SK-N-SH treated with all-trans-retinoic acid at 6 μM for 48 hours (cell line): ENCODE data around the gene VASN.

ENCODE experiments used
- ARNTL ChIP-seq: fragments of 450-650 bp; formaldehyde crosslinking; IDR thresholded peaks from 2 replicates; pipeline ENCODE4 v1.5.0; 2020; ENCODE audit warnings: low read depth, mild to moderate bottlenecking, moderate library complexity, borderline replicate concordance
- CREB5 ChIP-seq: fragments of 250-450 bp; sonication (Bioruptor Pico); IDR thresholded peaks from 2 replicates; pipeline ENCODE4 v1.5.1; 2020; ENCODE audit warnings: low read depth, mild to moderate bottlenecking, moderate library complexity
- CSDC2 ChIP-seq: fragments of 250-450 bp; sonication (Bioruptor Pico); IDR thresholded peaks from 2 replicates; pipeline ENCODE4 v1.5.0; 2020; ENCODE audit warnings: mild to moderate bottlenecking, moderate library complexity
- CSRNP3 ChIP-seq: fragments of 250-450 bp; sonication (Bioruptor Pico); IDR thresholded peaks from 2 replicates; pipeline ENCODE4 v1.5.1; 2021; ENCODE audit warnings: mild to moderate bottlenecking, moderate library complexity
- ESRRG ChIP-seq: fragments of 250-450 bp; sonication (Bioruptor Pico); IDR thresholded peaks from 2 replicates; pipeline ENCODE4 v1.6.1; 2021; ENCODE audit warnings: mild to moderate bottlenecking
- PPARA ChIP-seq: fragments of 250-450 bp; sonication (Bioruptor Pico); IDR thresholded peaks from 2 replicates; pipeline ENCODE4 v1.5.0; 2020; ENCODE audit warnings: mild to moderate bottlenecking, borderline replicate concordance
- SNAI2 ChIP-seq: fragments of 250-450 bp; sonication (Bioruptor Pico); IDR thresholded peaks from 2 replicates; pipeline ENCODE4 v1.5.0; 2020; ENCODE audit warnings: mild to moderate bottlenecking, moderate library complexity
- TOX ChIP-seq: fragments of 250-450 bp; sonication (Bioruptor Pico); IDR thresholded peaks from 2 replicates; pipeline ENCODE4 v1.8.0; 2021; ENCODE audit warnings: mild to moderate bottlenecking, moderate library complexity, borderline replicate concordance
- TSHZ2 ChIP-seq: fragments of 250-450 bp; sonication (Bioruptor Pico); IDR thresholded peaks from 2 replicates; pipeline ENCODE4 v1.5.0; 2020; ENCODE audit warnings: mild to moderate bottlenecking, moderate library complexity
- ZNF565 ChIP-seq: fragments of 450-650 bp; formaldehyde crosslinking; conservative IDR thresholded peaks from 2 replicates; pipeline ENCODE4 v1.5.0; 2020; ENCODE audit warnings: low read depth, mild to moderate bottlenecking, moderate library complexity
- ZNF8 ChIP-seq: fragments of 450-650 bp; formaldehyde crosslinking; IDR thresholded peaks from 2 replicates; pipeline ENCODE4 v1.5.0; 2020; ENCODE audit warnings: mild to moderate bottlenecking, moderate library complexity

GRCh38 chr16:4362476-4363135 is 9.0 kb upstream of the VASN start:
- no peak for TF ChIP-seq CSDC2
- no peak for TF ChIP-seq ZNF565
- TF ChIP-seq SNAI2 (CRISPR knock-in tag) = no peak
- no peak for TF ChIP-seq CSRNP3 (CRISPR knock-in tag)
- TF ChIP-seq ESRRG (CRISPR knock-in tag) = no peak
- no peak for TF ChIP-seq TSHZ2 (CRISPR knock-in tag)
- TF ChIP-seq ARNTL = no peak
- no peak for TF ChIP-seq TOX (CRISPR knock-in tag)
- TF ChIP-seq ZNF8 (CRISPR knock-in tag) = no peak
- no peak for TF ChIP-seq PPARA
- no peak for TF ChIP-seq CREB5 (CRISPR knock-in tag)
